Duodenal mucosa (tissue), 2 donors: ENCODE measurements around the gene WDR48.

Experiments
- H3K27ac ChIP-seq: one replicate; pipeline ENCODE4 v1.7.0; 2013; ENCODE audit warnings: low read depth, low read length
- H3K27me3 ChIP-seq, 2 donors: one replicate each; pipeline ENCODE4 v1.7.0; 2013; ENCODE audit warnings: low read length in 2 of 2, control low read depth in 1 of 2; ENCODE audit not compliant: insufficient read depth in 2 of 2, control insufficient read depth in 1 of 2
- H3K36me3 ChIP-seq, 2 donors: one replicate each; pipeline ENCODE4 v1.7.0; 2013; ENCODE audit warnings: low read length in 2 of 2, control low read depth in 1 of 2; ENCODE audit not compliant: insufficient read depth in 2 of 2, control insufficient read depth in 1 of 2
- H3K4me1 ChIP-seq, 2 donors: one replicate each; pipeline ENCODE4 v1.7.0; 2013; ENCODE audit warnings: low read length in 2 of 2, control low read depth in 1 of 2; ENCODE audit not compliant: insufficient read depth in 2 of 2, control insufficient read depth in 1 of 2
- H3K4me3 ChIP-seq, 2 donors: one replicate each; pipeline ENCODE4 v1.7.0; 2013; ENCODE audit warnings: low read length in 2 of 2, low read depth in 1 of 2
- H3K9ac ChIP-seq, 2 donors: one replicate each; pipeline ENCODE4 v1.7.0; 2013; ENCODE audit warnings: low read length in 2 of 2, low read depth in 1 of 2
- H3K9me3 ChIP-seq, 2 donors: one replicate each; pipeline ENCODE4 v1.7.0; 2013; ENCODE audit warnings: low read length in 2 of 2, control low read depth in 1 of 2; ENCODE audit not compliant: control insufficient read depth in 1 of 2

WDR48 gene

GRCh38 chr3:39086144-39086543 is 34.3 kb downstream of the WDR48 start:
- Histone ChIP-seq H3K4me3 (no peak overlapping the region), H3K4me1 (no peaks in the 10 kb centered on the region), H3K9me3 (no peaks in the 10 kb centered on the region), H3K36me3 (peaks cover 36 to 57% of the 10 kb centered on the region in 2 donors), H3K27me3 (no peaks in the 10 kb centered on the region), H3K9ac (no peak overlapping the region), H3K27ac (no peak overlapping the region)

DNA sequence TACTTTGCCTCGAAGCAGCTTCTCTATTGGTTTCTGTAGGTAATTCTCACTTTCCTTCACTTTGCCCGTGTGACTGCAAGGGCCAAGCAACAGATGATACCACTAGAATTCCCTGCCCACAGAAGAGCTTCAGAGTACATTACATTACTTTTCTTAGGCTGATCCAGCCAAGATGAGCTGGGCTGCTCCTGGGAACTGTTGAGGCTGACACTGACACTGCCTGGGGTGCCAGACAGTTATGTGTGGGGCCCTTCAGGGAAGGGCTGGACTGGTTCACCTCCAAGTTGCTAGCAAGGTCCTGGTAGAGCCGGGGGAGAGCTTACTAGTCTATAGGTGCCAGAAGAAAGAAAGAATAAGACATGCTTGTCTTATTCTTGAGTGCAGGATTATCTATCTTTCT is 36.6 kb downstream of the WDR48 start:
- Histone ChIP-seq H3K9me3 (no peaks in the 10 kb centered on the region), H3K9ac (no peak overlapping the region), H3K27me3 (no peaks in the 10 kb centered on the region), H3K27ac (no peak overlapping the region), H3K4me3 (no peak overlapping the region), H3K36me3 (peaks cover 37 to 68% of the 10 kb centered on the region in 2 donors), H3K4me1 (no peaks in the 10 kb centered on the region)

- Histone ChIP-seq H3K9me3 (no peaks in the 10 kb centered on the region), H3K36me3 (peaks cover 37 to 70% of the 10 kb centered on the region in 2 donors), H3K27ac (no peak overlapping the region), H3K9ac (no peak overlapping the region), H3K4me1 (no peaks in the 10 kb centered on the region), H3K27me3 (no peaks in the 10 kb centered on the region), H3K4me3 (no peak overlapping the region)
Observed at GRCh38 chr3:39088889-39089288, 37.1 kb downstream of the WDR48 start.

GRCh38 chr3:39090922-39091321 is 39.1 kb downstream of the WDR48 start:
- Histone ChIP-seq H3K4me1 (no peaks in the 10 kb centered on the region), H3K27ac (no peak overlapping the region), H3K27me3 (no peaks in the 10 kb centered on the region), H3K9ac (no peak overlapping the region), H3K4me3 (no peak overlapping the region), H3K36me3 (peaks cover 33 to 85% of the 10 kb centered on the region in 2 donors), H3K9me3 (no peaks in the 10 kb centered on the region)

DNA sequence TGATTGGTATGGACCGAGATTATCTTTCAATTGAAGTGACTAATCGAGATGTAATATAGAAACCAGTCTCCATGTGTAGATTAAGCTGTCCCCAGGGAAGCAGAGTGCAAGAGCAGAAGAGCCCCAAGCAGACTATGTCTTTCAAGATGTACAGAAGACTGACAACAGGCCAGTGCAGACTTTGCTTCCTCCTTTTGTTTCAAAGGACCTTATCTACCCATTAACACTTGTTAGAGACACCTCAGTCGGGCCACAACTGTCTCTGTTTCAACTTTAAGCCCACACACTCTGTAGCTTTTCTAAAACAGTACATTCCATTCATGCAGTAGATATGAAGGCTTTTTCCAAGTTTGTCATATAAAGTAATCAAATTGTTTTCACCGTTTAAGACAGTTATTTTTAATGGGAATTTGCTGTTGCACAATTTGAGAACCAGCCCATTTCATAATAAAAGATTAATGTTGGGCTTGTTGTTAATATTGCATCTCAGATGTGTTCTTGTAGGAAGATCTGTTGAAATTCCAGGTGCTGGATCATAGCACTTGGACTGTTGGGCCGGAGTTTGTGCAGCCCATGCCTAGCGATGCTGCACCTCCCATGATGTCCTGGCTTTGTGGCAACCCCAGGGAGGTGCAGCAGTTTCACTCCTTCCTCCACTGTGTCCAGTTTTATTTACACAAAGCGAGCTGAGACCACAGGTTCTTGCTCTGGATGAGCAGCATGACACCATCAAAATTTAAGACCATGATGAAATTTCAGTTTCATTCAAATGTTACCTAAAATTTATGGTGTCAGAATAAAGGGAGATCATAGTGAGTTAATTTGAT is 43.2 kb downstream of the WDR48 start:
- Histone ChIP-seq H3K36me3 (peaks cover 38 to 87% of the 10 kb centered on the region in 2 donors), H3K4me3 (no peak overlapping the region), H3K27me3 (no peaks in the 10 kb centered on the region), H3K9me3 (no peaks in the 10 kb centered on the region), H3K4me1 (no peaks in the 10 kb centered on the region), H3K9ac (no peak overlapping the region), H3K27ac (no peak overlapping the region)

DNA sequence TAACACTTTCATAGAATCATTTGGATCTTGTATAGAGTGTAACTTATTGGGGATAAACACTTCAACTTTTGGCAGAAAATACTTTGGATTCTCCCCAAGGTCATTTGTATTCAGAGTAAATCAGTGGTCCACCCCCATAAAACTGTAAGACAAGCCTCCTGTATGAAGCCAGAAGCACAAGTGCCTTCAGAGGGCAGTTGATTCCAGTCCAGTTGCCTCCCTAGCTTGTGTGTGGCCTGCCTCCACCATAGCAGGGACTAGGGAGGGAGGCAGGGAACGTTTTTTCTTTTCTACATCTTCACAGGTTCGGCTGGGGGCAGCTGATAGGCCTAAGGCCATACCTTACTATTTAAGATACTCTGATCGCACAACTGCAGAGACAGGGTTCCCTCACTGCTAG is 44.0 kb downstream of the WDR48 start:
- Histone ChIP-seq H3K4me1 (no peaks in the 10 kb centered on the region), H3K27me3 (no peaks in the 10 kb centered on the region), H3K36me3 (peaks cover 38 to 93% of the 10 kb centered on the region in 2 donors), H3K9ac (no peak overlapping the region), H3K4me3 (no peak overlapping the region), H3K9me3 (no peaks in the 10 kb centered on the region), H3K27ac (no peak overlapping the region)

GRCh38 chr3:39096775-39097174 is 45.0 kb downstream of the WDR48 start:
- Histone ChIP-seq H3K4me3 (no peak overlapping the region), H3K9me3 (no peaks in the 10 kb centered on the region), H3K4me1 (peaks cover 0 to 4% of the 10 kb centered on the region in 2 donors), H3K9ac (no peak overlapping the region), H3K27me3 (no peaks in the 10 kb centered on the region), H3K36me3 (peaks cover 33 to 91% of the 10 kb centered on the region in 2 donors), H3K27ac (no peak overlapping the region)

DNA sequence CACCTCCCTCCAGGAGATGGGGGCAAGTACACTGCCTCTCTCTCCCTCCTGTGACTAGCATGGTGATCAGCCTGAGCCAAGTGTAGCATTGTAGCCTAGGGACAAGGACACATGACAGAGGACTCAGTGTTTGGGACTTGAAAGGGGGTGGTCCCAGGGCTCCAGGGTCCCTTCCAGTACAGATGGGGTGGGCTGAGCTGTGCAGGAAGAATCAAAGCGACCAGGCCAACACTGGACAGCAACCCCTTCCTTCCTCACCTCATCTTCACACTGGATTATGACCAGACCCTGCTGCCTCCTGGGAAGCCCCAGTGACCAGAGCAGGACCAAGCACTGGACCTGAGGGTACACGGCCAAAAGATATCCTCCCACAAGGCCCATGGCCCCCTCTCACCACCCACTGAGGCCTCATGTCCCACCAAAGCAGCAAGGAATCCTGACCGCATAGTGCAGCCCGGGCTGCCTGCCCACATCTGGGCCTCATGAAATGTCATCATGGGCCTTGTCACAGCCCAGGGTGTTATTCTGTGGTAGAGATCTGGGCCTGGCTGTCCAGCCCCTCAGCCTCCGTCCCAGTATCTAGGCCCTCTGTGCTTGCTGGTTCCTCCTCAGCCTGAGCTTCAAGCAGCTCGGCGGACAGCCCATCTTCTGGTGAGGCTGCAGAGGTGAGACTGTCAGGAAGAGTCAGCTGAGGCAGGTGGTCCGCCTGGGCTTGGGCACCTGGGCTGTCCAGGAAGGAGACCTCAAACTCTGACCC is 46.1 kb downstream of the WDR48 start:
- Histone ChIP-seq H3K9ac (no peak overlapping the region), H3K4me1 (peaks cover 0 to 4% of the 10 kb centered on the region in 2 donors), H3K36me3 (peaks cover 33 to 86% of the 10 kb centered on the region in 2 donors), H3K9me3 (no peaks in the 10 kb centered on the region), H3K27me3 (no peaks in the 10 kb centered on the region), H3K4me3 (no peak overlapping the region), H3K27ac (no peak overlapping the region)

DNA sequence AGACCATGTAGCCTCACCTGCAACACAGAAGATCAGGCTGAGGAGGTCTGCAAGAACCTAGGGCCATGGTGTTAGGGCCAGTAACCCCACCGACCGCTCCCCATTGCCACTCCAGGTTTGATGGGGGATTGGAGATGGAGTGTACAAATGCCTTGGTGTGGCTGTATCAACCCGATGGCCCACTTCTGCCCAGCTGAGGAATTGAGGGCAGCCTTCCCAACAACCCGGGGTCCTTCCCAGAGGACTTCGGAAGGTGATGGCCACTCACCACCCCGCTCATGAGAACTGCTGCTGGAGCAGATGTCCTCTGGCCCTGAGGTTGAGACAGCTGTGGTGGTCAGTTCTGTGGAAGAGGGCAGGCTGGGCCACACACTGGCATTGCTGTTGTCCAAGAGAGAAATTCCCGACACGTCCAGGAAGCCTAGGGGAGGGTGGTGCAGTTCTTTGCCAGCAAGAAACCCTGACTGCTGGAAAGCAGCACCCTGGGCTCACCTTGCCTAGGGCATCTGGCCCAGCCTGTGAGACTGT is 46.7 kb downstream of the WDR48 start:
- no peak overlapping the region for H3K27ac ChIP-seq
- H3K9me3 ChIP-seq: no peaks in the 10 kb centered on the region
- H3K9ac ChIP-seq: no peak overlapping the region
- H3K27me3 ChIP-seq: no peaks in the 10 kb centered on the region
- no peak overlapping the region for H3K4me3 ChIP-seq
- peaks cover 2 to 4% of the 10 kb centered on the region in 2 donors for H3K4me1 ChIP-seq
- peaks cover 35 to 80% of the 10 kb centered on the region in 2 donors for H3K36me3 ChIP-seq

DNA sequence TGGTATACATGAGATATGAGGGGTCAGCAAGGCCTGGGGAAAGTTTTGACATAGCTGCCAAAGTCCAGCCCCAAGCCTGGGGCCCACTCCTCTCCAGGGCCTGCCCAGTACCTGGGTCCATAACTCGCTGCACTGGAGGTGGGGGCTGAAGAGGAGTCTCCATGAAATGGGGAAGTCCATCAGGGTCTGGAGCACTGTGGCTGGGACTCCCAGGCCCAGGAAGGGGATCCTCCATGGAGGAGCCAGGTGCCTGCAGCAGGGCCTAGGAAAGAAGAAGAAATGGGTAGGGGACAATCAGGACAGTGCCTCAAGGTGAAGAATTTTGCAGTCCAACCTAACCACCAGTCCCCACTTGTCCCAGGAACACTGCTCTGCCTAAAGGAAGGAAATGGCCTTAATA is 47.4 kb downstream of the WDR48 start:
- H3K4me3 ChIP-seq: no peak overlapping the region
- no peak overlapping the region for H3K9ac ChIP-seq
- no peak overlapping the region for H3K27ac ChIP-seq
- peaks cover 41 to 73% of the 10 kb centered on the region in 2 donors for H3K36me3 ChIP-seq
- H3K27me3 ChIP-seq: no peaks in the 10 kb centered on the region
- H3K9me3 ChIP-seq: no peaks in the 10 kb centered on the region
- H3K4me1 ChIP-seq: peaks cover 7 to 9% of the 10 kb centered on the region in 2 donors
